ENCODE data around the gene SHQ1.

GRCh38 chr3:72733676-72734075, 114.6 kb downstream of the SHQ1 start:
- no peak for TF ChIP-seq ZKSCAN8 (CRISPR knock-in tag; IDR thresholded peaks at IDR 0.05)
- TF ChIP-seq BCL6 (CRISPR knock-in tag; IDR thresholded peaks at IDR 0.05): no peak
- TF ChIP-seq JUND (IDR thresholded peaks at IDR 0.05; ENCODE audit: borderline replicate concordance, low read depth, low read length): no peak
- no peak for TF ChIP-seq JUND (tag; IDR thresholded peaks at IDR 0.05; ENCODE audit: borderline replicate concordance, low read depth, low read length)
- no peak for TF ChIP-seq HNRNPL (IDR thresholded peaks at IDR 0.05; ENCODE audit: low read depth, low read length)
- no peak for TF ChIP-seq CREM (IDR thresholded peaks at IDR 0.05; ENCODE audit: low read depth)
- no peak for TF ChIP-seq CTCF (IDR thresholded peaks at IDR 0.05 in 2 of 3, conservative IDR thresholded peaks at IDR 0.05 in 1 of 3; ENCODE audit: insufficient read depth in 2 of 3, low read depth in 1 of 3, low read length in 3 of 3)
- no peak for TF ChIP-seq EHMT2 (IDR thresholded peaks at IDR 0.05)
- no peak for TF ChIP-seq MAZ (CRISPR knock-in tag; conservative IDR thresholded peaks at IDR 0.05 in 1 of 2, IDR thresholded peaks at IDR 0.05 in 1 of 2)
- no peak for TF ChIP-seq MAX (CRISPR knock-in tag; IDR thresholded peaks at IDR 0.05)
- no peak for TF ChIP-seq MIER1 (IDR thresholded peaks at IDR 0.05; ENCODE audit: low read depth)
